ENCODE measurements around the gene ATG3. TPM values are rescaled to one million over a fixed set of nuclear protein-coding genes. Genes with fewer than 3 reads are reported as not detected.

ATG3 gene
- total RNA-seq, 1 experiment from 2014 or later, result 59.3 TPM

DNA sequence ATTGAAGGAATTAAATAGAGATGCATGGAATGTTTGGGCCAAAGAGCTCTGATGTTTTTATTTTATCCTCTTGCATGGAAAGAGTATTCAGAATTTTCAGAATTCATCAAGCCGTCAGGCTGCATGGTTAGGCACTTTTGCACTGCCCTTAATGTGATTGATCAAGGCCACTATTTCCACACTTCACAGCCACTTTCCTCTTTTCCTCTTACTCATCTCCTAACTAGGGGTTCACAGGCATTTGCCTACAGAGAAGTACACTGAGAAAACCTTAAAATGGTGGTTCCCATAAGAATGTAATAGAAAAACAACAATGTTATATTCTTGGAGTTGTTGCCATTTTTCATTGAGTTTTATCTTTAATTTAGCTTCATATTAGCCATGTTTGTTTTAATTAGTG is 10.9 kb upstream of the ATG3 start:
- H4K20me1 ChIP-seq (ENCODE audit: control insufficient read depth, insufficient read depth, insufficient read length), result no peaks in the 10 kb centered on the region
- H3K14ac ChIP-seq (ENCODE audit: insufficient read depth, low read length), result no peak overlapping the region
- Mint-ChIP-seq H3K4me3 (no peak overlapping the region), H3K27ac (no peak overlapping the region; a peak in 1 of 7 replicates), H3K4me1 (no peaks in the 10 kb centered on the region), H3K36me3 (ENCODE audit: insufficient read depth in 1 of 3, low read depth in 3 of 3) (peaks cover 13 to 59% (median 49%) of the 10 kb centered on the region in 3 experiments; a peak in 5 of 7 replicates), H3K27me3 (ENCODE audit: low read depth) (no peaks in the 10 kb centered on the region), H3K9me3 (no peaks in the 10 kb centered on the region)
- H3K23me2 ChIP-seq (ENCODE audit: insufficient read length, low read depth, low read length, poor library complexity, severe bottlenecking), result no peaks in the 10 kb centered on the region
- no peaks in the 10 kb centered on the region for H3K4me1 ChIP-seq (ENCODE audit: insufficient read depth, low read length)
- no peak overlapping the region for H4K5ac ChIP-seq (ENCODE audit: insufficient read length, low read depth, low read length)
- TF ChIP-seq, protein P1, sequence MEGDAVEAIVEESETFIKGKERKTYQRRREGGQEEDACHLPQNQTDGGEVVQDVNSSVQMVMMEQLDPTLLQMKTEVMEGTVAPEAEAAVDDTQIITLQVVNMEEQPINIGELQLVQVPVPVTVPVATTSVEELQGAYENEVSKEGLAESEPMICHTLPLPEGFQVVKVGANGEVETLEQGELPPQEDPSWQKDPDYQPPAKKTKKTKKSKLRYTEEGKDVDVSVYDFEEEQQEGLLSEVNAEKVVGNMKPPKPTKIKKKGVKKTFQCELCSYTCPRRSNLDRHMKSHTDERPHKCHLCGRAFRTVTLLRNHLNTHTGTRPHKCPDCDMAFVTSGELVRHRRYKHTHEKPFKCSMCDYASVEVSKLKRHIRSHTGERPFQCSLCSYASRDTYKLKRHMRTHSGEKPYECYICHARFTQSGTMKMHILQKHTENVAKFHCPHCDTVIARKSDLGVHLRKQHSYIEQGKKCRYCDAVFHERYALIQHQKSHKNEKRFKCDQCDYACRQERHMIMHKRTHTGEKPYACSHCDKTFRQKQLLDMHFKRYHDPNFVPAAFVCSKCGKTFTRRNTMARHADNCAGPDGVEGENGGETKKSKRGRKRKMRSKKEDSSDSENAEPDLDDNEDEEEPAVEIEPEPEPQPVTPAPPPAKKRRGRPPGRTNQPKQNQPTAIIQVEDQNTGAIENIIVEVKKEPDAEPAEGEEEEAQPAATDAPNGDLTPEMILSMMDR (conservative IDR thresholded peaks at IDR 0.05), result no peak
- DNase-seq, result no peak
- H4K91ac ChIP-seq (ENCODE audit: insufficient read length, low read depth, low read length), result no peak overlapping the region
- H3K79me1 ChIP-seq (ENCODE audit: insufficient read depth, low read depth, low read length, poor library complexity, severe bottlenecking), result no peaks in the 10 kb centered on the region
- H2BK120ac ChIP-seq (ENCODE audit: low read depth, low read length, poor library complexity, severe bottlenecking), result no peak overlapping the region
- no peak overlapping the region for H2AFZ ChIP-seq (ENCODE audit: low read length)
- no peaks in the 10 kb centered on the region for H3K27me3 ChIP-seq (ENCODE audit: insufficient read depth, low read length)
- no peak overlapping the region for H2BK5ac ChIP-seq (ENCODE audit: insufficient read length, low read length)
- H3K56ac ChIP-seq (ENCODE audit: insufficient read length, low read depth, low read length), result no peak overlapping the region
- no peak overlapping the region for H2BK20ac ChIP-seq (ENCODE audit: low read depth, low read length, poor library complexity, severe bottlenecking)
- no peak overlapping the region for H3K9ac ChIP-seq (ENCODE audit: extremely low read depth, insufficient read length, low read length)
- no peak overlapping the region for H3K4ac ChIP-seq (ENCODE audit: low read depth, low read length)
- H3K9me3 ChIP-seq (ENCODE audit: control insufficient read depth, low read depth, low read length), result no peaks in the 10 kb centered on the region
- H2BK15ac ChIP-seq (ENCODE audit: low read depth, low read length), result no peak overlapping the region
- H2BK12ac ChIP-seq (ENCODE audit: insufficient read length, low read depth, low read length), result no peak overlapping the region
- H3K4me2 ChIP-seq (ENCODE audit: insufficient read depth, insufficient read length, low read length), result no peak overlapping the region
- no peak overlapping the region for H3K23ac ChIP-seq (ENCODE audit: insufficient read length, low read depth, low read length)
- H3K27ac ChIP-seq (ENCODE audit: insufficient read length, low read depth, low read length), result no peak overlapping the region
- H3K79me2 ChIP-seq (ENCODE audit: insufficient read depth, low read length), result no peaks in the 10 kb centered on the region
- no peak overlapping the region for H3K18ac ChIP-seq (ENCODE audit: insufficient read length, low read depth, low read length)
- no peak overlapping the region for H2AK5ac ChIP-seq (ENCODE audit: insufficient read length, low read length)
- H3T11ph ChIP-seq (ENCODE audit: low read length), result no peak overlapping the region
- WGBS (ENCODE audit: extremely low coverage, insufficient read length, low lambda C conversion rate), result no CpG with 5 or more reads among the region's 1 CpG
- no peak overlapping the region for H4K8ac ChIP-seq (replicated peaks; ENCODE audit: insufficient read length, low read depth, low read length)

Measured in H9 (cell line).